ENCODE results near the gene YAE1.

The YAE1 gene

DNA sequence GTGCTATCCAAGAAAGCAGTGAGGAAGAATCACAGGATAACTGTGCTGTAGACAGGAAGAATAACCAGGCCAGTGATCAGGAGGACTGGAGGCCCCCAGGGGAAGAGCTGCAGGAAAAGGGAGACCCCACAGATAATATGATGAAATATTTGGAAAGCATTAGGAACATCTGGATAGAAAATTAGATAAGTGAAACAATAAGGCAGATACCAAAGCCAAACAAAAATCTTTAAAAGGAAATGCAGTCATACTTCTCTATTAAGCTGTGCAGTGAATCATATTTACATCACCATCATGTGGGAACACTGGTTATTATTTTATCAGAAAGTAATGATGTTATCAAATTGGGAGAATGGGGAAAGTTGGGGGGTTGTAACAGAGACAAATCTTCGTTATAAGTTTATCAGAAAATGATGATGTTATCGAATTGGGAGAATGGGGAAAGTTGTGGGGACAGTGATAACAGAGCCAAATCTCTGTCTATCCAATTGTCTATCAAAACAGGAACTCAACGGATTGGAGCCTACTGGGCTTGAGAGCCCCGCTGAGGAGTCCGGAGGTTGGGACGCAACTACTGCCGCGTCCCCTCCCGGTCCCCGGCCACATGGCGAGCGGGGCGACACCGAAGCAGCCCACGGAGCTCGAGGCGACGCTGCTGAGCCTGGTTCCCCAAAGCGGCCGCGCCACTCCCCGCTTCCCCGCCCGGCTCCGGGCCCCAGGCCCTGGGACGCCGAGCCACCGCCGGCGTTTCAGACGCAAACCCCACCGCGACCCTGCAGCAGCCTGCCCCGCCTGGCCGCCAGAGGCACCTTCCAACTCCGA is 43.1 kb downstream of the YAE1 start:
- no peak for DNase-seq

DNA sequence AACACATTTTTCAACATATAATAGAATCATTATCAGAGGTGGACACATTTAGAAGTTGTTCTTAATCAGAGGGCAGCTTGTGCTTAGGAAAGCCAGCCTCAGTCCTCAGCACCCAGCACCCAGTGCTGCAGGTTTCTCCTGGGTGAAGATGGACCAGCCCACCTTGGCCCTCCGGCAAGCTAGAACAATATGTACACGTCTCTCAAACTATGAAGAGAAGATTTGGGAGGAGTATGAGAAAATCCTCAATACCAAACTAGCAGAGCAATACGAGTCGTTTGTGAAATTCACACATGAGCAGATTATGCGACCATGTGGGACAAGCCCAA is 43.7 kb downstream of the YAE1 start:
- DNase-seq = no peak

DNA sequence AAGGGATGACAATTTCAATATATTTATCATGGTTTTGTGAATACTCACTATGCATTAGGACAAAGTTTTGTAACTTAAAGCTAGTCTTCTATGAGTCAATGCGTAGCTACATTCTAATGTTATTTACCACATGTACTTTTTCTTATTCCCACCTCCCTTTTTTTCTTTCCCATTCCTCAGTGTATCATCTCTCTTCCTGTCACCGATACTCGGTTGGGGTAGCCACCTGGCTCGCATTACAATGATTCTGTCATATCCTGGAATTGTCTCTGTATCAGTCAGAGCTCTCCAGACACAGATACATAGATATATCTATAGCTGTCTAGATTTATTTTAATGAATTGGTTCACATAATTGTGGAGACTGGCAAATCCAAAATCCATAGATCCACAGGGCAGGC is 47.4 kb downstream of the YAE1 start:
- DNase-seq = no peak

DNA sequence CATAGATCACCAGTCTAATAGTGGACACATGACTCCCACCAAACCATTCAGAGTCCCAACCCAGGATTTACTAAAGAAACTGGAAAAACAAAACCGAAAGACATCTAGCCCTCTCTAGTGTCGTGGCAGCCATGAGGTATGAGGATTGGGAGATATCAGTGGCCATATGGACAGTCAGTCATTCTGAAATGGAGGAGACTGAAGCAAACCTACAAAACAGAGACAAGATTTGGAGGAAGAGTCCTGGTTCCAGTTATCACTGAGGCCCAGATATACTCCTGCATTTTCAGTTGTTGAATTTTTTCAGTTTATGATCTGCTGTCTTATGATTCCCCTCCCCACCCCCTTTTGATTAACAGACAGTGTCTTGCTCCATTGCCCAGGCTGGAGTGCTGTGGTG is 48.1 kb downstream of the YAE1 start:
- DNase-seq = no peak

DNA sequence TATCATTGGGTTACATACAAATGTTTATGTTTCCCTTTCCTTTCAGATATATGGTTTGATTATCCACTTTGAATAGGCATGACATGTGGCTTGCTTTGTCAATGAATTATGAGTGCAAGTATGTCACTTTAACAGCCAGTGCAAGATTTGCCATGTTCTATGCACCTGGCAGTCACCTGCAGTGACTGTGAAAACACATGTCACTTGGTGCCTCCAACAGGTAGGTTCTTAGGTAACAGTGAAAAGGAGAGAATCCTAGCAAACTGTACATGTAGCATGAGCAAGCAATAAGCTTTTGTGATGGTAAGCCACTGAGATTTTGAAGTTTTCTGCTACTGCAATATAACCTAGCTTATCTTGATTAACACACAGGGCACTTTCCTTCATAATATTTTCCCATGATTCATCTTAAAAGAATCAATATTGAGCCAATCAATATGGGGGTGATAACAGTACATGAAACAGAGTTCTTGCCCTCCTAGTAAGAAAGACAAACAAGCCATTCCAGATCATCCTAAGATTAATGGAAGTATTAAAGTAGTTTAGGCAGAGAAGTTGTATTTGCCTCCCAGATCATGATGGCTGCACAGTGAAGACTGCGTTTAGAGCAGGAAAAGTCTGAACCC is 49.3 kb downstream of the YAE1 start:
- DNase-seq = no peak

DNA sequence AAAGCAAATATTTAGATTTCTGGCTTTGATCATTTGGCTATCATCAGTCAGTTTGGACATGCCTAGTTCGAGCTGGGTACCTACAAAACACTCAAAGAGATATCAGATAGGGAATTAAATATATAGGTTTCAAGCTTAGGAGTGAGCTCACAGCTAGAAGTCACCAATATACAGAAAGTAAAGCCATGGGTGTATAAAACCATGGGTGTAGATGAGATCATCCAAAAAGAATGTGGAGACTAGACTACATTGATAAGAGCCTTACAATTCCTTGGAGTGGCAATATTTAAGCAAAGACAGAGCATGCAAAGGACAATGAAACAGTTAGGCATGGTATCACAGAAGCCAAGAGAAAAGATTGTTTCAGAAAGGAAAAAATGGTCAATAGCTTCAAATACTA is 49.9 kb downstream of the YAE1 start:
- DNase-seq = no peak

DNA sequence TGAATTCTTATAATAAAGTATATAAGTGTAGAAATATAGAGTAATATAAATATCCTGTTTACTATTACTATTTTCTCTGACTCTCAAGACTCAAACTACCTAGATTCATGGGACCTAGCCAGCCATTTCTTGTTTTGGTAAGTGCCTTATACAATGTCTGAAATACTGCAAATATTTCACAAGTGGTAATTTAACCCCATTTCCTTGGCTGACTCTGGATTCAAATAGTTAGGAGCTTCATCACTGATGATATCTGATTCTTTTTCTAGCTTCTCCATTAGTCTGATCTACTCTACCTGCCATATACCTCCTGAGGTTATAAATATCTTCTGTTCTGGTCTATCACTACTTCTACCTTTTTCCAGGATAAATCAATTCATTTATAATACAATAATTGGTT is 50.8 kb downstream of the YAE1 start:
- no peak for DNase-seq

DNA sequence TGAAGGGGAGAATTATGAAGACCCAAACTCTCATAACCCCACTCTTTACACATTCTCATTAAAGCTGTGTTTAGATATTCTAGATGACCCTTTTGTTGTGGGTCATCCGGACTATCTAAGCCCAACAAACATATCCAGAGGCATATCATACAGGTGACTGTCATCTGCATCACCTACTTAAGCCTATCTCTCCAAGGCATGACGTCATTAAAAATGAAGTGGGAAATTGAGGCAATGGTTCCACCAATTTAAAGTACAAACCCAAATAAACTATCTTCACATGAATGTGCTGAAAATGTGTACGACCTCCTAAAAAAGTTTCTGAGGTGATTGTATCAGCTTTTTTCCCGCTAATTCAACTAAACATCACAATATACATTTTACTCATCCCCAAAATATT is 52.7 kb downstream of the YAE1 start:
- DNase-seq = no peak

DNA sequence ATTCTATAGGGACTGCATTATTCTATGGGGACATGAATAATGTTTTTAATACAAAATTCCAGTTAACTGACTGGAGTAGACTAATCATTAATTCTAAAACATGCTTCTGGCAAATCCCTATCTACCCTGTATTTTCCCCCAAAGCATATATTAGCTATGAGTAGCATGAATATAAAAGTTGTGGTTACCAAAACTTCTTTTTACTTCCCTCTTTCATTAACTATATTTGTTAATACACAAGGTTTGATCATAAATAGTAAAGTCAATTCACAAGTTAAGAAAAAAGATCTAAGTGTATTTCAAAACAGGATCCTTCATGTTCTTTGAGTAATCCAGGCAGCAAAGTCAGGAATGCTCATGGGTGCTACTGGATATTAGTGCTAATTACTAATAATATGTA is 54.3 kb downstream of the YAE1 start:
- DNase-seq = no peak

DNA sequence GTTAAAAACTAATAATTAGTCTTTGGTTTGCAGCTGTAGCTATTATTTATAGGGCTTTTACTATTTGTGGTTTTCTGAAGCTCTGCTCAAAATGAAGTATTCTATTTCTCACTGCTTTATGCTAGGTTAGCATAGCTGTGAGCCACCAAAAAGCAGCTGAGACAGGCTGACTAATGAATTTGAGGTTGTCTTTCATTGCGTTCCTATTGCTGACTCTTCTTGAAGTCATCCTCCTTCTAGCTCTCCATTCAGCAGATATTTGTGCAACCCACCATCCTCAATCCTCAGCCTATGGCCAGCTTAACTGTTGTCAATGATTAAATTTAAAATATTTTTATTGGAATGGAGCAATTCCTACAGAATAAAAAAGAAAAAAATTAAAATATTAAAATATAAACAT is 55.1 kb downstream of the YAE1 start:
- DNase-seq = no peak

DNA sequence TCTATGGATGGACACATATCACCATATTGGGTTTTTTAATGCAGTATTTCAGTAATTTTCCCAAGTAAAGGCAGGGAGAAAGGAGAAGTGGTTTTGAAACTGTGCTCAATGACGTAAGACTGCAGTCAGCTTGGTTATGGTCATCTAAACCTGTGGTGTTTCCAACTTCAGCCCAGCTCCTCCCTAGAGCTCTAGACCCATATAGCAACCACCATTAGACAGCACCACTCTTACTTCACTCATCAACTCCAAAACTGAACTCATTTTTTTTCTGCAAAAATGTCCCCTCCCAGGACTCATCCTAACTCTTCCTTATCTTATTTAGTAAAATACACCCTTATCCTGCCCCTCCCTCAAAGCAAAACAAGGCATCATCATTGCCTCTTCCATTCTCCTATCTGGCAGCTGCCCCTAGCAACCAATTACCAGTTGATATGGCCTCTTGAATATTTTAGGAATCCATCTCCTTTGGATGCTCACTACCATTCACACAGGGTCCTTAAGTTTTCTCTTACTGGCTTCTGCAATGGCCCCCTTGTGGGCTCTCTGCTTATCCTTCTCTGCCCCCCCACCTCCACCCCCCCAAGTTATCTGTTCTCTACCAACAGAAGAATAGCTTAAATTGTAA is 55.7 kb downstream of the YAE1 start:
- DNase-seq = no peak

Data from COR-L47 (cell line).